Left renal pelvis (tissue), 4 donors: Measurements from ENCODE around the gene LIF. TPM values are rescaled to one million over a fixed set of nuclear protein-coding genes. Genes with fewer than 3 reads are reported as not detected.

Experiments used
- DNase-seq, 4 donors: peaks; one replicate each; pipeline ENCODE4 v3.0.0-alpha.2; 2013; ENCODE audit warnings: low read depth in 4 of 4, low spot score in 3 of 4
- polyA plus RNA-seq, 4 donors: library from polyadenylated mRNA; unstranded; fragments of 120-200 nt; gene quantifications; one replicate each; pipeline ENCODE4 v1.2.1, GENCODE V29; 2013; ENCODE audit not compliant: insufficient read length in 4 of 4

LIF gene
- polyA plus RNA-seq, 4 donors: 1.6 to 2.3 (median 1.8) TPM

GRCh38 chr22:30265823-30266444, 19.4 kb upstream of the LIF start:
- no peak for DNase-seq

- DNase-seq: no peak
Measured at GRCh38 chr22:30265131-30265720, 18.7 kb upstream of the LIF start.

GRCh38 chr22:30263883-30264282, 17.3 kb upstream of the LIF start:
- no peak for DNase-seq

- DNase-seq: no peak
Measured at GRCh38 chr22:30262917-30263741, 16.6 kb upstream of the LIF start.

GRCh38 chr22:30262112-30262511, 15.6 kb upstream of the LIF start:
- DNase-seq: no peak

- no peak for DNase-seq
Measured at GRCh38 chr22:30261134-30261533, 14.6 kb upstream of the LIF start.

- DNase-seq: no peak
Measured at GRCh38 chr22:30260682-30261081, 14.1 kb upstream of the LIF start.

- no peak for DNase-seq
Measured at GRCh38 chr22:30260276-30260675, 13.7 kb upstream of the LIF start.

GRCh38 chr22:30254314-30254713, 7.8 kb upstream of the LIF start:
- DNase-seq: no peak

GRCh38 chr22:30253205-30253852, 6.8 kb upstream of the LIF start:
- peak in 2 of 4 donors; percentile 72 to 81 for DNase-seq

- no peak for DNase-seq
Measured at GRCh38 chr22:30252411-30253204, 6.0 kb upstream of the LIF start.

GRCh38 chr22:30251711-30252110, 5.2 kb upstream of the LIF start:
- no peak for DNase-seq

GRCh38 chr22:30250661-30251267, 4.2 kb upstream of the LIF start:
- no peak for DNase-seq

GRCh38 chr22:30250039-30250565, 3.5 kb upstream of the LIF start:
- DNase-seq: no peak

- no peak for DNase-seq
Measured at GRCh38 chr22:30249049-30250038, 2.8 kb upstream of the LIF start.

GRCh38 chr22:30248484-30248883, 1.9 kb upstream of the LIF start:
- DNase-seq: no peak

- DNase-seq: no peak
Measured at GRCh38 chr22:30247974-30248373, 1.4 kb upstream of the LIF start.

GRCh38 chr22:30247561-30247960, 1.0 kb upstream of the LIF start:
- no peak for DNase-seq
